GM08714 (cell line): ENCODE results near the gene MED12L.

Experiments used
- H3K4me3 ChIP-seq: fragments of 200-500 bp; sonication (Bioruptor generic); 2 replicates; pipeline ENCODE4 v1.5.1; 2014; ENCODE audit warnings: mild to moderate bottlenecking, low read length, inconsistent platforms
- ZNF274 ChIP-seq: IDR thresholded peaks from 2 replicates; pipeline ENCODE4 v1.6.1; 2012; ENCODE audit warnings: mild to moderate bottlenecking, low read depth, low read length

MED12L gene

DNA sequence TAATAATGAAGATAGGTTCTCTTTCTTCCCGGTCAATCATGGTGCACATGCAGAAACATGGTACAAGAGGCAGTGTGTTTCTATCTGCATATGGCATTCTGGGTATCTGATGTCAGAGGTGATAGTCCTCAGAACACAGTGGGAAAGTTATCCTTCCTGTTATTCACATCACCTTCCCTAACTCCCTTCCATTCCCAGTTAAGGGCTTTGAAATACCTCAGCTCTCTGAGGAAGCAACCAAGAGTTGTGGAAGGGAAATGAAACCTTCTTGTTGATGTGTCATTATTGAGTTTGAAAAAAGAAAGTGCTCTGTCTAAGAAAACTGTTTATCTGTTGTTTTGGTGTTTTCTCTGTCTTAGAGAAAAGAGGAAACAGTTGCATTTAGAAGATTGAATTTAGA is 265.8 kb downstream of the MED12L start:
- no peak for TF ChIP-seq ZNF274
- H3K4me3 ChIP-seq = no peak overlapping the region

GRCh38 chr3:151351648-151352047 is 266.2 kb downstream of the MED12L start:
- no peak for TF ChIP-seq ZNF274
- no peak overlapping the region for H3K4me3 ChIP-seq

DNA sequence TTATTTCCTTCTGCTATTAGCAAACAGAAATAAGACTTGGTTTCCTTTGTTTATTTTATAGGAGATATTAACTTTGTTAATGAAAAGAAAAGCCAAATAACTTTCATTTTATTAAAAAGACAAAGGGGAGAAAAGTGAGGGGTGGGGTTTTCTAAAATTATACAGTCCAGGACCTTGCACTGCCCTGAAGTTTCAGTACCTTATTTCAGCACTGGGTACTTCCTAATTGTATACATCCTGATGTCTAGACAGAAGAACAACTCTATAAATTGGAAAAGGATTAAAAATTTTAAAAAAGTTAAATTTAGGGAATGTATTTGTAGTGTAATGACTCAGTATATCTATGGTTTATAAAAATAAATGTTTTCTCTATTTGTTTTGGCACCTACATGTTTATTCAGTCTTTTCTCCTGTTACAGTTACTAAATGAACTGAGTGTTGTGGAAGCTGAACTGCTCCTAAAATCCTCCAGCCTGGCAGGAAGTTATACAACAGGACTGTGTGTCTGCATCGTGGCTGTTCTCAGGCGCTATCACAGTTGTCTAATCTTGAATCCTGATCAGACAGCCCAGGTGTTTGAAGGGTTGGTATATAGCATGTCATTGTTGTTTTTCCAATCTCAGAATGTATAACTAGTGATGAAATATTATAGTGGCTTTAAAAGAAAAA is 271.5 kb downstream of the MED12L start:
- TF ChIP-seq ZNF274 = no peak
- H3K4me3 ChIP-seq = no peak overlapping the region

DNA sequence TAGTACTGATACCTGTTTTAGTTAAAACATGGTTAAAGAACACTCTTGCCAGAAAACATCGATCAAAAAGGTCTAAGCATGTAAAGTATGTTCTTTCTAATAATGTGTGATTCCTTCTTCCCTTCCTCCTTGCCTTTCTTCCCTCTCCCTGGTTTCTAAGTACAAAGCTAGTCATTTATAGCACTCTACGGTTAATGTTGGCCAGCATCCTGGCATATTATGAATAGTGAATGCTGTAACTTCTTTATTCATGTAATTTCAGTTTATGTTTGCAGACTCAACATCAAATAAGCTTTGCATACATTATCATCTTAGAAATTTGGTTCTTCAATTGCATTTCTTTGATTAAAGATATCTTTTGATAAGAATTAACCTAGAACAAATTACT is 272.0 kb downstream of the MED12L start:
- no peak overlapping the region for H3K4me3 ChIP-seq
- TF ChIP-seq ZNF274 = no peak

DNA sequence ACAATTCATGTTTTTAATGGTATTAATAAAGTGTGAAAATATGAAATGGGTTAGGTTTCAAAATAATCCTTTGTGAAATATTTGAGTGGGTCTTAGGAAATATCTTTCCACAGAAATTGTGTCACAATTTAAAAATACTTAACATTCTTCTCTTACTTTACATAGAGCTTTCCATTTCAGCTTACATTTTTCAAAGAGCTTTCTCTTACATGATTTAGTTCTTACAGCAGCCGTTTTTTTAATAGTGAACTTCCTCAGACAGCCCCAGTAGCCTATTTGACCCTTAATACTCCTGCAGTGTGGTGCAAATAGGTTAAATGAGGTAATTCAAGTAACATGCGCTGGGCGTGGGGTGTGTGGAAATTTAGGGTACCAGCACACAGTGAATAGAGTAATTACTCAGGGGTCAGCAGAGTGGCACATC is 277.3 kb downstream of the MED12L start:
- no peak for TF ChIP-seq ZNF274
- no peak overlapping the region for H3K4me3 ChIP-seq

- no peak for TF ChIP-seq ZNF274
- no peak overlapping the region for H3K4me3 ChIP-seq
Measured at GRCh38 chr3:151366993-151367392, 281.5 kb downstream of the MED12L start.

- no peak overlapping the region for H3K4me3 ChIP-seq
- TF ChIP-seq ZNF274 = no peak
Measured at GRCh38 chr3:151367448-151367847, 282.0 kb downstream of the MED12L start.

DNA sequence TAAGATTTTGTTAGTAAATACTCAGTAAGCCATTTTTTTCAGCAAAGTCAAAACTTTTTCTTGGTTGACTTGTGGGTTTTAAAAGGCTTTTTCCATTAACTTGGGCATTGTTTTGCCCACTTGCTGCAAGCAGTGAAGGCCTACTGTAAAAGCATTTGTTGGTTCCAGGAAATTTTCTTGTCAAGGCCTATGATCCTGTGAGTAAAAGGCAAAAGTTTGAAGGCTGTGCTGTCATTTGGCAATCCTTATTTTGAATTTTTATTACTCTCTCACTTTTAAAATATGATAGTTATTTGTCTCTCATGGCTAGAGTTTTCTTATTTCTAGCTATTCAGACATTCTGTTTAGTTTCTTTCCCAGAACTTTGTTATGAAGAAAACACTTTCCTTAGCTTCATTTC is 286.1 kb downstream of the MED12L start:
- no peak for TF ChIP-seq ZNF274

DNA sequence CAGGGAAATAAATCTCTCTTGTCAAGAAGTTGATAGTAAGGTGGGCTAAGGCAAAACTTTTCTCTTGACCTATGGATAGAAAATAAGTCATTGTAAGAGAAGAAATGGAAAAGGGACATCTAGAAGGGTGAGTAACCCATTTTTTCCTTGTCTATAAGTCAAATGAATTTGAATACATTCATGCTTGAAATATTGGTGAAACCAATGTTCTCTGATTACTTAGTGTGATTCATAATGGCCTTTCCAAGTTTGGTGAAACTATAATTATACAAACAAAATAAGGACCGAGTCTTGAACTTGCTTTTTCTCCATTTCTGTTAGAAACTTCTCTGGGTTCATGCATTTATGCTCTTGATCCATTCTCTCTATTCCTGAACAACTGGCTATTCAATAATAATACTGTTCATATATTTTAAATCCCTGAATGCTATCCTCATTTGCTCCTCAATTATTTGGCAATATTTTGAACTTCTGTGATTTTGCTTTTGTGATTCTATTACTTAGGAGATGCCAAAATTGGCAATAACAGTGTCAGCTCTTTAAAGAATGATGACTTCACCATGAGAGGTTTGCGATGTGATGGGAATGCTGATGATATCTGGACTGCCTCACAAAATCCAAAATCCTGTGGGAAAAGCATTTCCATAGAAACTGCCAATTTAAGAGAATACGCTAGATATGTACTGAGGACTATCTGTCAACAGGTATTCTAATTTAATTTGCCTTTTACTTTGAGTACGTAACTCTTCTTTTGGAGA is 286.8 kb downstream of the MED12L start:
- H3K4me3 ChIP-seq = no peak overlapping the region
- TF ChIP-seq ZNF274 = no peak

More for the DNA sequence above, 286.1 kb downstream of the MED12L start:
- H3K4me3 ChIP-seq = no peak overlapping the region

GRCh38 chr3:151377768-151378385 is 292.4 kb downstream of the MED12L start:
- peak overlapping the region; percentile 29; the same call in 1 of the 2 replicates for H3K4me3 ChIP-seq
- no peak for TF ChIP-seq ZNF274

DNA sequence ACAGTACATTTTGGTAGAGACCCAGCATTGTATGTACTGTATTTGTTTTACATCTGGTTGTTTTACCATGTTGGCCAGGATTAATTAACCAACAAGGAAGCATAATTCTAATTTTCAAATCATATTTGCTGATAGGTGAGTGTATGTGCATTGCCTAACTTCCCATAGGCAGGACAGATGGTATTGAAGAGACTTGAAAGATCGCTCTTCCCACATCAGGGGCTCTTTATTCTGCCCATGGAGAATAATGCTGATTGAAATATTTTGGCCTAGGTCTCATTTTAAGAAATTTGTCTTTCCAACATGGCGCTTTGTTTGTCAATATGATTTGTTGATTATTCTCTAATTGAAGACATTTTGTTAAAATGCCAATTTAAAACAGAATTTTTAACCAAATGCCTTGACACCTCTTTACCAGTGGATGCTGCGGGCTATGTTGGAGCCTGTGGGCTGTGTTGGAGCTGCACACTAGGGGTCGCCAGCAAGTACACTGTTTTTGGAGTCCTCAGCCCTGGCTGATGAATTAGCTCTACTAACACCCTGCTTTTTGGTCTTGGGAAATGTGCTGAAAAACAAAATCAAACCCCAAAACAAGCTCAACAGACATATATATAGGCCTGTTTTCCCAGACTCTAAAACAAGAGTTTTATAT is 293.7 kb downstream of the MED12L start:
- H3K4me3 ChIP-seq = no peak overlapping the region
- no peak for TF ChIP-seq ZNF274

GRCh38 chr3:151382671-151383070 is 297.2 kb downstream of the MED12L start:
- H3K4me3 ChIP-seq = no peak overlapping the region
- no peak for TF ChIP-seq ZNF274

DNA sequence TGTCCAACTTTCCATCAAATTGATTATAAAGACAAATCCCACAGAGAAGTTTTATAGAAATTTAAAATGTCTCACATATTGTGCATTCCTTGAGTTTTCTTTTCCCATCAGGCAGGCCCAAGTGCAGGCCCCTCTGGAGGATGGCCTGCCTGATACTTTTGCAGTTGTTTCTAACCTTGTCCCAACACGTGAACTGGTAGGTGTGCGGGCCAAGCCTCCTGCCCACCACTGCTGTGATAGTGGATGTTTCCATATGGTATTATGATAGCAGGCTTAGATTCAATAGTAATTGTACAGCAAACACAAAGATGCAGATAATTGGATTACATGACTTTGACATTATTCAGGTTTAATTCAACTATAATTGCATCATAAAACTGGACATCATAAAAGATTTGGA is 297.6 kb downstream of the MED12L start:
- no peak overlapping the region for H3K4me3 ChIP-seq
- TF ChIP-seq ZNF274 = no peak

- no peak overlapping the region for H3K4me3 ChIP-seq
- no peak for TF ChIP-seq ZNF274
Measured at GRCh38 chr3:151383956-151384355, 298.5 kb downstream of the MED12L start.
